ENCODE data around the gene GLRA1. TPM values are rescaled to one million over a fixed set of nuclear protein-coding genes. Genes with fewer than 3 reads are reported as not detected.
"Not testable (repeated sequence)": the region's sequence is repeated elsewhere in the genome, so short reads cannot be mapped to it uniquely, and the experiment has no call there.

The GLRA1 gene
- total RNA-seq, 1 donor from 2014 or later = not detected

DNA sequence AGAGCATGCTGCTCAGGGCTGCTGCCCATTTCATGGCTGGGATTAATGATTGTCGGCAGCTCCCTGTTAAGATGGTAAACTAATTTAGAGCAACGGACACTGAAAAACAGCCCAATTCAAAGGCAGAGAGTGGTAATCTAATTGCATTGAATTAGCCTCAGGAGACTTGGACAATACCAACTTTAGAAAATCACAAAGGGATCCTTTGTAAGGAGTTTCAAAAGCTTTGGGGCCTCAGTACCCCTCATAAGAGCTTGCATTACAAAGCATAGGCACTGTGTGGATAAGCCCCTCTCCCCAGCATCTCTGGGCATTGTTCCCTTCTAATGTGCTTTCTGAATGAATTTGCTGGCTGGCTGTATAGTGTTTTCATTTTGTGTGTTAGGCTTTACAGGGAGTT lies 6.7 kb downstream of the GLRA1 start:
- intact Hi-C loops (cut with micrococcal nuclease) = no loop called here

DNA sequence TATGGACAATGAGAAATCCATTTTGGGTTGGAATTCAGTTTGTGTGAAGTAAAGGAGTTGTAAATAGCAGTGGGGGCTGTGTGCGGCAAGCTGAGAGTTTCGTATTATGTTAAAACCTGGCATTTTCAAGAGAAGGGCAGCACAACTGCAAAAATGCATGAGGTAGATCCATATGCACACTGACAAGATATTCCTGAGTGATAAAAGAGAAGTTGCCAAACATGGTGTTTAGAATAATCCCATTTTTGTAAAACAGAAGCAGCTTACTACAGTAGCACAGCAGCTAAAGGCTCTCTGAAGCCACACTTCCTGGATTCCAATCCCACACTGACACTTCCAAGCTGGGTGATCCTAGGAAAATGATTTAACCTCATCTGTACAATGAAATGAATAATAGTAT lies 11.2 kb downstream of the GLRA1 start:
- intact Hi-C loops (cut with micrococcal nuclease) = no loop called here

DNA sequence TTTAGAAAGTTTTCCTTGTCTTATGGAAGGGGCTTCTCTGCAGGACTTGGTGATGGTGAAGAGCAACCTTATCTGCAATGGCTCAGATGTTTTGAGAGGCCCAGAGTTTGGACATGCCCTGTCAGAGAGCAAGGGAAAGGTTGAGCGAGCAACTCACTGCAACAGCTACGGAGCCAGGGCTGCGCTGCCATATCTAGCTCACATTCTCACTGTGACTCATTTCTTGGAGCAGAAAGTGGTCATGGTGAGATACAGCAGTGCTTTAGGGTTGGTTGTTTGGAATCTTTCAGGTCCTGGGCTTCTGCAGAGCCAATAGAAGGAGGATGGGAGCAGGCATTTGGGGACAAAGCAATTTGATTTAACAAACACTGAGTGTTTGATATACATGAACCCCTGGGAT lies 12.3 kb downstream of the GLRA1 start:
- intact Hi-C loops (cut with micrococcal nuclease) = no loop called here

DNA sequence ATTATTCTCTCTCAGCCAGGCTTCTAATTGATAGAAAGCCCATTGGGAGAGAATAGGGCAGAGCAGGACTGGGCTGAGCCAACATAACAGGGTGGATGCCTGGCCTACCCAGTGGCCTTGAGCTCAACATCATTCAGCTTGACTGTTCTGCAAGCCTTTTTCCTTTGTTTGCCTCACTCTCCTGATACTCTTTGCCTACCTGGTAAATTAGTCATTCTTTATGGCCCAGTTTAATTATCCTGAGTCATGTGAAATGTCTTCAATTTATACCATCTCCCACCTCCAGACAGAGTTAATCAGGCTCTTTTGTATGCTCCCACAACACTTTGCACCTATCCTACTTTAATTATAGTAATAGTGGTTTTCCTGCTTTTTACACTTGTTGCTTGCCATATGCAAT lies 13.6 kb downstream of the GLRA1 start:
- intact Hi-C loops (cut with micrococcal nuclease) = no loop called here

DNA sequence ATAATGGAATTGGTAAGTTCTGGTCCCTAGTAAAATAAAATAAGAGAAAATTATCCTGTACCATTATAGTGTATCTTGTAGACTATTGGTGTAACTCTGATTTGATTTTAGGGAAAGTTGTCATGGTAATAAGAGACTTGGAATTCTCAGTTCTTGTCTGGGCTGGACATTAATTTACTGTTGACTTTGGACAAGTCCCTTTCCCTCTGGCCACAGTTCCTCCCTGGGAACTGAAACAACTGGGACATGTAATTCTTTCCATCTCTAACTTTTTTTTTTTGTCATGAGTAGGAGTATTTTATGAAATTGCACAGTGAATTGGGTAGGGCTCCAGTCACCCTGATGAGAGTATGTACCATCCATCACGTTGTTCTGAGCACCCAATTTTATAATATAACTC lies 15.0 kb downstream of the GLRA1 start:
- intact Hi-C loops (cut with micrococcal nuclease) = no loop called here

DNA sequence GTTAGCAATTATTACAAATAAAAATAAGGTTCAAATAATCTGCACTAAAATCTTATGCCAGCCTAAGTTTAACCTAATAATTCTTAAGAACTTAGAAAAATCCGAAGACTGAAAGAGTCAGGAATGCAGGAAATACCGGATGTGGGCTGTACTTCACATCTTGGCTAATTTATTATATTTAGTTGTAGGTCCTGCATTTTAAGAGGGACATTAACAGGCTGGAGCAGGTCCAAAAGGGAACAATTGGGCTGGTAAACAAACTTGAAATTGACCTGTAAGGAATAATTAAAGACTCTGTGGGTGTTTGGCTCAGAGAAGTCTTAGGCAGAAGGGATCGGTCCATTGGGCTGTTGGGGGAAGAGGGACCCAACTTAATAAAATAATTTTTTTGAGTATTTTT lies 18.4 kb downstream of the GLRA1 start:
- intact Hi-C loops (cut with micrococcal nuclease) = no loop called here

DNA sequence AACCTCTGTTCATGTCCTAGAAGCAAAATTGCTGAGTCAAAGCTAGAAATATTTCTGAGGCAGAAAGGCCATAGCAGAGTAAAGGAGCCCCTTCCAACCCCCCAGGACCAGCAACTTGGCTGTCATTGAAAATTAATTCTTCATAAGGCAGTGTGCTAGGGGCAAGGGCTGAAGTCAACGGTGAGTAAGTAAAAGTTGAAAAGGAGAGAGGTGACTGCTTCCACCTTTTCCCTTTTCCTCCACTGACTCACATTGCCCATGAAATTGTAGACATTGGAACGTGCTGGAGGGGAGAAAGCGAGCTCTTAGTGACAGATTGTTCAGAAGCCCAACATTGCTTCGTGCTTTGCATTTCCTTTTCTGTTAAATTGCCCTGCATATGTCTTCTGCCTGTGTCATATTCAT lies 19.1 kb downstream of the GLRA1 start:
- intact Hi-C loops (cut with micrococcal nuclease) = no loop called here

DNA sequence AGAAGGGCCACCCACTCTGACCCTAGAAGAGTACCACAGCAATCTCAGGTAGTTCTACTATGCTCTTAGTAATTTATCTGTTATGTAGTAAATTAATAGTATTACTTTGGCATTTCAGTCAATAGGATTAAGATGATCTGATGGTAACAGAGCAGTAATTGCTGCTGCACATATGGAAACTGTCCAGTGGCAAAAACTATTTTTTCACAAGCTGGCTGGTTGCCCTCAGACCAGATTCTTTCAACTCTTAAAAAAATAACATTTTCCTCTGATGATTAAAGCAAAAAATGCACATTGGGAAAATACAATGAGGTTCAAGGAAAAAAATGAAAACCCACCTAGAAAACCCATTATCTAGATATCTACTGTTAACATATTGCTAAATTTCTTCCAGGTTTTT lies 19.7 kb downstream of the GLRA1 start:
- intact Hi-C loops (cut with micrococcal nuclease) = no loop called here

DNA sequence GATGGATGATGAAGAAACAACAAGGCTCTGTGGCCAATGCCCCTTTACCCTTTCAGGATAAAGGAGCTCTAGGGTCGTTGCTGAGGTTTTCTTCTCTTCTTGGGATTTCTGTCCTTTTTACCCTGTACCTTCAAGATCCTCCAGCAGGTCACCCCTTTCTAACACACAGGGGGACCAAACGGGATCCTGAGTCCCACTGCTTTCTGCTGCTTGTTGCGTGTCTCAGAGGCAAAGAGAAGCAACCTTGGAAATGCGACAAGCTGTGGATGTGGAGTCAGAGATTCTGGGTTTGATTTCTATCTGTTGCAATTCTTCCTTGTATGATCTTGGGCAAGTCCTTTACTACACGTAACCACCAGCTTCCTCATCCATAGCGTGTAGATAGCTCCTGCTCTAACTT lies 20.5 kb downstream of the GLRA1 start:
- intact Hi-C loops (cut with micrococcal nuclease) = no loop called here

DNA sequence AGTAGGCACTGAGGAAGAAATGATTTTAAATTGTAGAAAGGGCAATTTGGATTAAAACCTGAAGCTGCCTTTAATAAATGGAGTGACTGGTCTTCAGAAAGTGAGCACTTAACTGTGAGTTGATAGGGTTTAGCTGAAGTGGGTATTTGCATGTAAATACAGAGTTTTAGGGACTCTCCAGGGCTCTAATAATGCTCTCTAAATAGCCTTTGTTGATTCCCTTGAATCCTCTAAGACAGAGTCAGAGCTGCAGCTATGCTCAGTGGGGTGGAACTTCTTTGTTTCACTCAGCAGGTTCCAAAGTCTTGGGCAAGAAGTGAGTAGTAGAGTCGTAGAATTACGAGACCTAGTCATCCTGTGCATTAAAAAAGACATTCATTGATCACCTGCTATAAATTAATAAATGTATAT lies 21.4 kb downstream of the GLRA1 start:
- intact Hi-C loops (cut with micrococcal nuclease) = no loop called here

DNA sequence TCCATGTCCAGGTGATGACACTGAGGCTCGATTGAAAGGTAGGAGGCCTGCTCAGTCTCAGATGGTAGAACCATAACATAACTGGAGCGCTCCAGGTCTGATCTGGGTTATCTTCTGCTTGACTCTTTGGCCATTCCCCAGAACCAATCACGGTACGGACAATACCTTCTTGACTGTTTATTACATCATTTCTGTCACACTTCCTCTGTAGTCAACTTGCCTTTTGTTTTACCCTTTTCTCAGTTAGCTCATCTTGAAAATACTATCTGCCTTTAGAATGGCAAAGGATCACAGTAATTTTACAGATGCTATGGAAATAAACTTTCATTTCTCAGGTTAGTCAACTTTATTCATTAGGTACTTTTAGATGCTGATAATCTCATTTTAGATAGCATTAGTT lies 22.4 kb downstream of the GLRA1 start:
- intact Hi-C loops (cut with micrococcal nuclease) = no loop called here

DNA sequence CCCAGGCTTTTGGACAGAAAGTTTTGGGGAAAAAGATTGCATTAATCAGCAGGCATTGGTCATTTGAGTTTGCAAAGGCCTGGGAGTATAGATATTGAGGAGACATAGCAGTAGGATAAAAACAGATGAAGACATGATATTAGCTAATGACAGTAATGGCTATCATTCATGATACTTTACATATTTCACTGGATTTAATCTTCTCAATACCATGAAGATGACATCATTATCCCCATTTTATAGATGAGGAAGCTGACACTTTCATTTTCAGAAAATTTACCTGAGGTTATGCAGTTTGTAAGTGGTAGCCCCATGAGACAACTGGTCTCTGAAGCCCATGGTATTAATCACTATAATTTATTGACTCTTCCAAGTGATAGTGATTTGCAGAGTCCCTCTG lies 23.0 kb downstream of the GLRA1 start:
- intact Hi-C loops (cut with micrococcal nuclease) = no loop called here

DNA sequence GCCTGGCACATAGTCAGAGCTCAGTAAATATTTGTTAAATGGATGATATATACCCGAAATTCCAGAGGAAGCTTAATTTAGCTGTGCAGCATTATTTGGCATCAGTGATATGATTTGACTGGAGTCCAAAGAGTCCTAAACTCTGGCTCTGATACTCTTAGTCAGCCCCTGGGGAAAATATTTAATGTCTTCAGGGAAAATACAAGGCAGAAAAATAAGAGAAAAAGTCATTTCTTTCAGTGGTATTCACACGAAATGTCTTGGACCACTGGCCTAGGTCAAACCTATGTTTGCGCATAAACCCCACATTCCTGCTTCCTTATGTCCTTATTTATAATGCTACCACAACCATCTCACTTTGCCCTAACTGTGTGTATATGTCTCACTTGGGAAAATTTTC lies 23.8 kb downstream of the GLRA1 start:
- intact Hi-C loops (cut with micrococcal nuclease) = no loop called here

DNA sequence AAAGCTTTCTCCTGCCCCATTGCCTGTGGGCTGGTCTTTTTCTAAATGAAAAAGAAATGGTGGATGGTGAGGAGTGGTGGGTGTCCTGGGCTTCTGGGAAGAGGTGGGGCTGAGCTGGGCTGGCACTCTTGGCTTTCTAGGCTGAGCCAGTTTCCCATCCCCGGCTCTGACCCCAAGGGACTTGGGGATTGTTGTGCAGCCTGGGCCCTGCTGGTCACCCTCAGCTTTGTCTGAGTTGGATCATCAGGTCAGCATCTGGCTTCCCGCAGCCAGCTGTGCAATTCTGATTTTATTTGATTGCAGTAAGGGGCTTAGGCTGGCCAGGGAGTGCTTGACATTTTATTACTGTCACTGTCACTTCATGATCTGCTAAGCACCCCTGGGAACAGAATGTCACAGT lies 25.3 kb downstream of the GLRA1 start:
- intact Hi-C loops (cut with micrococcal nuclease) = no loop called here

DNA sequence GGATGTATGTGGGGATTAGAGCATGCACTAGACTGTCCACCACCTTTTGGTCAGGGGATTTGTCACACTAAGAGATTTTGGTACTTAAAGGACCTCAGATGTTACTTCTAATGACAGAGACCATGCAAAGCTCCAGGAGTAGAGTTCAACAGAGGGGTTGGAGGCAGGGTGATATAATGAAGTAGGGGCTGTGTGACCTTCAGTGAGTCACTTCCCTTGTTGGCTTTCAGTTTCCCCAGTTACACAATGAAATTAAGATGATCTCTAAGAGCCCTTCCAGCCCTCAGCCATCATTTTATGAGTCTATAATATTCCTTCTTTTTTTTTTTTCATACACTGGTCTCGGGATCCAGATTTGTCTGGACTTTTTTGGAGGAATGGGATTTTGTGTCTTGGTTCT lies 26.8 kb downstream of the GLRA1 start:
- intact Hi-C loops (cut with micrococcal nuclease) = no loop called here

DNA sequence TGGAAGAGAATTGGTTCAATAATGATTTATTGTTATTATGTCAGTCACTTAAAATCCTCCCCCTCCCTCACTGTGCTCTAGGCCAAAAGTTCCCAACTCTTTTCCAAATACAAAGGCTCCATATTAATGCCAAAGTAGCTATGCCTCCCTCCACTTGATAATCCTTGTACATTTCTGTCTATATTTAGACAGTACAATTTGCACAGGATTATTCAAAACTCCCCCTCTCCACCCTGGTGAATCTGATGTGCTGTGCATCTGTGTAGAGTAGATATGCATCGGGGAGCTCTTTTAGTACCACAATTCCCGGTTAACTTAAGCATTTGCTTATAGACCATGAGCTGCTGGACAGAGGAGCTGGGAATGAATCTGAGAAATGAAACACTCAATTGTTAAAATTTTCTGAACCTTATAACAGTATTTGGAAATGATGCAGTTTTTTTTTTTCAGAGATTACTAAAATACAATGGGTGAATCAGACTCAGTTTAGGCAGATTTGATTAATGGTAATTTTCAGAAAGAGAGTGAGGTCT lies 27.6 kb downstream of the GLRA1 start:
- intact Hi-C loops (cut with micrococcal nuclease) = no loop called here

DNA sequence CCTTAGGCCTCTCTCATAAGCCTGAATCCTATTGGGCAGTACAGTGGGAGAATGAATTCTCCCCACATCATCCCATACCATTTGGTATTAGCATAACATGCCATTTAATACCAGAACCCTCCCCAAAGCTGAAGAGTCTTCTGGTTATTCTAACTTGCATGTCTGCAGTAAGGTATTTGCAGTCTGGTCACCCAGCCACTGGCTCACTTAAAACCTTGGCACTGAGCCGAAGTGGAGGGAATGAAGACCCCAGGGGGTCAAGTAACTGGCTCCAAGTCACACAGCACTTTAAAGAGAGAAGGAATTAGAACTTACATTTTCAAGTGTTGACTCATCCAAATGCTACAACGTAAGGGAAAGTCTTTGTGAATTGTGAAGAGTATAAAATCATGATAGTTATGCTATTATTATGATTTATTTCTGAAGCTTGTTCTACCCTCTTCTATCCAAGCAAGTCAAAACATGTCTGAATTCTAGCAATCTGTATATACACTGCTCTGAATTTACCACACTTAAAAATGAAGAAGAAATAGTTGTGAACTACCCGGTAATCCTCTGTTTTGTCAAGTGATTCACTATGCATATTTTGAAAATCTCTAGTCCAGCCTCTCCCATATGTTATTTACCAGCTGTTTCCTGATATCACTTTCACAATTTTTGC lies 28.5 kb downstream of the GLRA1 start:
- intact Hi-C loops (cut with micrococcal nuclease) = no loop called here

DNA sequence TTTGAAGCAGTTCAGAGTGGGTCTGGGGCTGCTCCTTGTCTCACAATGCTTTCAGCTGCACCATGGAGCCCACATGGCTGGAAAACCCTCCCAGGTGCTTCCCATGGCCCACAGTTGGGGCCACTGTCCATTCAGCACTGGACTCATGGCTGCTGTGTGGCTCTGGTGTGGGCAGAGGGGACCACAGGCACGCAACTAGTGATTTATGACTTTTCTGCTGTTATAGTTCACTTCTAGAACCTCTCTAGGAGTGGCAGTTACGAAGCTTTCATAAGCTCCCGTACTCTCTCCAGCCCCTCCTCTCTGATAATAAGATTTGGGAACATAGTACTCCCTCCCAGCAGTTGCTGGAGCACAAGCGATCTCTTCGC lies 29.0 kb downstream of the GLRA1 start:
- intact Hi-C loops (cut with micrococcal nuclease) = no loop called here

DNA sequence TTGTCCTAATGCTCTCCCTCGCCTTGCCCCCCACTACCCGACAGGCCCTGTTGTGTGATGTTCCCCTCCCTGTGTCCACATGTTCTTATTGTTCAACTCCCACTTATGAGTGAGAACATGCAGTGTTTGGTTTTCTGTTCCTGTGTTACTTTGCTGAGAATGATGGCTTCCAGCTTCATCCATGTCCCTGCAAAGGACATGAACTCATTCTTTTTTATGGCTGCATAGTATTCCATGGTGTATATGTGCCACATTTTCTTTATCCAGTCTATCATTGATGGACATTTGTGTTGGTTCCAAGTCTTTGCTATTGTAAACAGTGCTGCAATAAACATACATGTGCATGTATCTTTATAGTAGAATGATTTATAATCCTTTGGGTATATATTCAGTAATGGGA lies 31.2 kb downstream of the GLRA1 start:
- intact Hi-C loops (cut with micrococcal nuclease) = not testable (repeated sequence)

DNA sequence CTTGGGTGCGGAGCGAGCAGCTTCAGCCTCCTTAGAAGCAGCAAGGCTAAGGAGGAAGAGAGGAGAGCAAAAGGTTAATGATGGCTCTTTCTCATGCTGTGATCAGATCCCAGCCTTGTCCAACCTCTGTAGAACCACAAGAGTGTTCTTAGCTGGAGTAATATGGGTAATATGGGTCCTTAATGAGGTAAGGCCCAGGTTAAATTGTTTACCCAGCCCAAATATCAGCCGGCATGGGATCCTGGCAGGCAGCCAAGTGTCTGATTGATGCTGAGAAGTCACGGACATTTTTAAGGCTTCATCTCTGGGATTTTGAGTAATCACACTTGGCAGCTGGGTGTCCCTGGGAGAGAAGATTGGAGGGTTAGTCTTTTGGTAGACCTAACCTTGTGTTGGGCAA lies 32.3 kb downstream of the GLRA1 start:
- intact Hi-C loops (cut with micrococcal nuclease) = no loop called here

DNA sequence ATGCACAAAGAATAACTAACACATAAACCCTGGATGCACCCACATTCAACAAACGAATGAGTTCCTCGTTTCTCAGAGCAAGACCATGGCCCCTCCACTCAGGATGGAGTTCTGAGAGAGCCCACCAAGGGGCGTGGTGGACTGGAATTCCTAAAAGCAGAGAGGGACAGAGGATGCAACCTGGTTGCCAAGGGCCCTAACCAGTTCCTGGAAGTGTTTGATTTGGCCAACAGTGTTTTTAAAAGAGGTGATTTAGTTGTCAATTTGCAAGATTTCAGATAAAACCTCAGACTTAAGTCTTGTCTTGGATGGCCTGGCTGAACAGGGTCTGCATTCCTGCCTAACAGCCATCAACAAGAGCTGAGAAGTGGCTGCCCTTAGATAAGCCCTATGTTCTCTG lies 34.4 kb downstream of the GLRA1 start:
- intact Hi-C loops (cut with micrococcal nuclease) = no loop called here

DNA sequence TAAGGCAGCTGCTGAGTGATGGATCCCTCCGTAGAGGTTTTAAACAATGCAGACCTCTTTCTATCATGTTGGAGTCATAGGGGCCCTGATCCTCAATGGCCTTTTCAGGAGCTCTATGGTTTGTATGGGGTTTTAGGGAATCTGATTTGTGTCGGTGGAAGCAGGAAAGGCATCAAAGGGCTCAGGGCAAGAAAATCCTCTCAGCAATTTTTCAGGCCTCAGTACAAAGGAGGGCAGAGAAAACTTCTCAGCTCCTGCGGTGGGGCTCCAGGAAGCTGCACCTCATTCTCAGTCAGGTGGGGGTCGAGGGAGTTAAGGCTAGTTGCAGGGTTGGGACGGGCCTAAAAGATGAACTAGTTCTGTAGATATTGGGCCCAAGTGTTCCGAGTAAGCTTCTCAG lies 35.0 kb downstream of the GLRA1 start:
- intact Hi-C loops (cut with micrococcal nuclease) = no loop called here

DNA sequence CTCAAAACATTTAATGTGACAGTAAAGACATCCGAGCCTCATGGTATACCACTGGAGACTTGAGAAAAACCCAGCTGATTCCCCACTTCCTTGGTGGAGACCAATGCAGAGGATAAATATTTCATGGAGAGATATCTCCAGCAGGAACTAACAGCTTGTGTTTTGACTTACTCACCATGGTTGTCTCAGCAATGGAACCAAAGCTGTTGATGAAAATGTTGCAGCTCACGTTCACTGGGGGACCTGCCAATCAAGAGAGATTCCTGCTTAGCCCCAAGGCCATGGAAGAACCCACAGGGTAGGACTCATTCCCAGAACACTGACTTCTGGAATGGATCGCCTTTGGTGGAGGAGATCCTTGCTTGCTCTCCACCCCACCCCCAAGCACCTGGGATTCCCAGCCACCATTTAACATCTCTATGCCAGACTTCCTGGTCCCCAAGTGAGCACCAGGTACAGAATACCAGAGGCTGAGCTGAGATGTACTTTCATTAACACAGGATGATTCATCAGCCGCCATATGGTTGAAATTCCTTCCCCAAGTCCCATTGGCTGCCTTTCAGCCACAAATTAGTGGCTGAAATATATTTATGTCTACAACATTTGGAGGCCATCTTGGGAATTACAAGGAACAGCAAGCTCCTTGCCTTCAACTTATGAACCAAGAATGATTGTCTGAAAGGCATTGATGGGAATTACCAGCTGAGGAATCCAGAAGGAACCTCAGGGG lies 37.9 kb downstream of the GLRA1 start:
- intact Hi-C loops (cut with micrococcal nuclease) = no loop called here
